ENCODE results near the gene FUCA2.

DNA sequence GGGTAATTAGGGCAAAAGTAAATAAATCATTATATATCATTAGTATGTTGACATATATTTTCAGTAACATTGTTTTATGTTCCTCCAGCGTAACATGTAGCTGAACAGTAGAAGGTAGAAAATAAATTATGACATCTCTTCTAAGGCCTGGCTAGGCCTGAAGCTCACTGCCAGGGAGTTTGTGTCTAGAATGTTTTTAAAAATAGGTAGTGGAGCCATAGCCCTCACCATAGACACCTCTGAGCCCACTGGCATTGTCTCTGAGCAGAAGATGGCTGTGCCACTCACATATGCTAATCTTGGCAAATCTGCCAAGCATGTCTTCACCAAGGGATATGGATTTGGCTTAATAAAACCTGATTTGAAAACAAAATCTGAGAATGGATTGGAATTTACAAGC, 21.3 kb downstream of the FUCA2 start:
- TF ChIP-seq, protein P1, sequence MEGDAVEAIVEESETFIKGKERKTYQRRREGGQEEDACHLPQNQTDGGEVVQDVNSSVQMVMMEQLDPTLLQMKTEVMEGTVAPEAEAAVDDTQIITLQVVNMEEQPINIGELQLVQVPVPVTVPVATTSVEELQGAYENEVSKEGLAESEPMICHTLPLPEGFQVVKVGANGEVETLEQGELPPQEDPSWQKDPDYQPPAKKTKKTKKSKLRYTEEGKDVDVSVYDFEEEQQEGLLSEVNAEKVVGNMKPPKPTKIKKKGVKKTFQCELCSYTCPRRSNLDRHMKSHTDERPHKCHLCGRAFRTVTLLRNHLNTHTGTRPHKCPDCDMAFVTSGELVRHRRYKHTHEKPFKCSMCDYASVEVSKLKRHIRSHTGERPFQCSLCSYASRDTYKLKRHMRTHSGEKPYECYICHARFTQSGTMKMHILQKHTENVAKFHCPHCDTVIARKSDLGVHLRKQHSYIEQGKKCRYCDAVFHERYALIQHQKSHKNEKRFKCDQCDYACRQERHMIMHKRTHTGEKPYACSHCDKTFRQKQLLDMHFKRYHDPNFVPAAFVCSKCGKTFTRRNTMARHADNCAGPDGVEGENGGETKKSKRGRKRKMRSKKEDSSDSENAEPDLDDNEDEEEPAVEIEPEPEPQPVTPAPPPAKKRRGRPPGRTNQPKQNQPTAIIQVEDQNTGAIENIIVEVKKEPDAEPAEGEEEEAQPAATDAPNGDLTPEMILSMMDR (IDR thresholded peaks at IDR 0.05), result no peak
- TF ChIP-seq POLR2A (IDR thresholded peaks at IDR 0.05), result no peak
